HepG2 (cell line): ENCODE measurements around the gene EVA1A. TPM values are rescaled to one million over a fixed set of nuclear protein-coding genes. Genes with fewer than 3 reads are reported as not detected.

ENCODE experiments used
- BCLAF1 ChIP-seq: fragments of 450-650 bp; IDR thresholded peaks from 2 replicates; pipeline ENCODE4 v1.6.1; 2017; ENCODE audit warnings: mild to moderate bottlenecking
- CENPX ChIP-seq: sonication (generic); formaldehyde crosslinking; IDR thresholded peaks from 2 replicates; pipeline ENCODE4 v1.9.0; 2021; ENCODE audit warnings: mild to moderate bottlenecking, missing genetic modification reagents, moderate library complexity
- CREB3 ChIP-seq: sonication (generic); formaldehyde crosslinking; IDR thresholded peaks from 2 replicates; pipeline ENCODE4 v1.5.0; 2020; ENCODE audit warnings: missing genetic modification reagents
- FOXA3 ChIP-seq: IDR thresholded peaks from 2 replicates; pipeline ENCODE4 v1.6.1; 2016; ENCODE audit warnings: missing genetic modification reagents, missing compliant biosample characterization
- GRHL1 ChIP-seq: sonication (generic); formaldehyde crosslinking; conservative IDR thresholded peaks from 2 replicates; pipeline ENCODE4 v1.8.0; 2022; ENCODE audit warnings: missing genetic modification reagents
- HMGA1 ChIP-seq: sonication (generic); formaldehyde crosslinking; conservative IDR thresholded peaks from 2 replicates; pipeline ENCODE4 v1.4.0; 2020; ENCODE audit warnings: missing genetic modification reagents
- JUN ChIP-seq: sonication (generic); formaldehyde crosslinking; IDR thresholded peaks from 2 replicates; pipeline ENCODE4 v1.4.0; 2020; ENCODE audit warnings: mild to moderate bottlenecking, missing genetic modification reagents
- MED13 ChIP-seq: sonication (generic); formaldehyde crosslinking; IDR thresholded peaks from 2 replicates; pipeline ENCODE4 v1.5.0; 2020; ENCODE audit warnings: missing genetic modification reagents
- MTF2 ChIP-seq: sonication (generic); formaldehyde crosslinking; IDR thresholded peaks from 2 replicates; pipeline ENCODE4 v1.5.0; 2020; ENCODE audit warnings: missing genetic modification reagents, borderline replicate concordance
- NR2C2 ChIP-seq: sonication (generic); formaldehyde crosslinking; IDR thresholded peaks from 2 replicates; pipeline ENCODE4 v1.4.0; 2020; ENCODE audit warnings: missing genetic modification reagents, mild to moderate bottlenecking, moderate library complexity, borderline replicate concordance
- PBX2 ChIP-seq: IDR thresholded peaks from 2 replicates; pipeline ENCODE4 v1.6.1; 2016; ENCODE audit warnings: control low read depth
- POLR2AphosphoS2 ChIP-seq: IDR thresholded peaks from 2 replicates; pipeline ENCODE4 v1.6.1; 2011; ENCODE audit warnings: low read depth, low read length, improper control_type of control experiment
- TCF7L2 ChIP-seq: IDR thresholded peaks from 2 replicates; pipeline ENCODE4 v1.6.1; 2011; ENCODE audit warnings: mild to moderate bottlenecking, low read depth, low read length, moderate library complexity
- ZBTB49 ChIP-seq: sonication (generic); formaldehyde crosslinking; IDR thresholded peaks from 2 replicates; pipeline ENCODE4 v1.4.0; 2020; ENCODE audit warnings: missing genetic modification reagents, borderline replicate concordance
- ZFP90 ChIP-seq: sonication (generic); formaldehyde crosslinking; IDR thresholded peaks from 2 replicates; pipeline ENCODE4 v1.8.0; 2022; ENCODE audit warnings: missing genetic modification reagents, mild to moderate bottlenecking, inconsistent platforms, borderline replicate concordance
- ZMAT3 ChIP-seq: sonication (generic); formaldehyde crosslinking; conservative IDR thresholded peaks from 2 replicates; pipeline ENCODE4 v1.7.0; 2021; ENCODE audit warnings: missing genetic modification reagents
- ZNF205 ChIP-seq: IDR thresholded peaks from 2 replicates; pipeline ENCODE4 v1.6.1; 2018; ENCODE audit warnings: missing biosample characterization, missing genetic modification reagents
- ZNF282 ChIP-seq: fragments of 450-650 bp; IDR thresholded peaks from 2 replicates; pipeline ENCODE4 v1.6.1; 2018; ENCODE audit not compliant: partially characterized antibody
- ZNF776 ChIP-seq: sonication (generic); formaldehyde crosslinking; IDR thresholded peaks from 2 replicates; pipeline ENCODE4 v1.4.0; 2020; ENCODE audit warnings: mild to moderate bottlenecking, missing genetic modification reagents
- polyA plus RNA-seq, 8 experiments: library from polyadenylated mRNA; depleted of rRNA in 3 of 8; stranded (reverse) in 7 of 8; unstranded in 1 of 8; fragments of >200 nt; fragmentation: Illumina TruSeq in 4 of 8; extraction: Trizol in 4 of 8; gene quantifications; 2 replicates each; pipeline versions ENCODE4 v1.2.1 to v1.2.3, GENCODE V29; 2011 to 2016; ENCODE audit warnings: low read depth in 4 of 8, missing spikeins in 1 of 8, mixed read lengths in 1 of 8; ENCODE audit not compliant: insufficient read depth in 1 of 8
- total RNA-seq, 5 experiments: library from RNA; depleted of rRNA; stranded (reverse); fragments of >200 nt; fragmentation: Illumina TruSeq; extraction: Trizol; gene quantifications; 2 replicates each; pipeline ENCODE4 v1.2.3, GENCODE V29; 2016; ENCODE audit warnings: low read depth in 1 of 5

EVA1A gene
- total and polyA plus RNA-seq, 2 of the 13 experiments (the other 11 are each of a cell fraction or from before 2014, with no cell fraction given), result 57.5 to 57.8 TPM

GRCh38 chr2:75522543-75523312 lies 38.0 kb downstream of the EVA1A start (continued):
- TF ChIP-seq NR2C2 (peak; percentile 83), JUN (CRISPR knock-in tag) (peak; percentile 81), MED13 (CRISPR knock-in tag) (peak; percentile 100), ZBTB49 (no peak), TCF7L2 (peak; percentile 92), FOXA3 (peak; percentile 93), ZFP90 (CRISPR knock-in tag) (peak; percentile 83; the same call in 1 of the 2 replicates), GRHL1 (CRISPR knock-in tag) (no peak), BCLAF1 (no peak), ZNF776 (CRISPR knock-in tag) (0 out of 2 replicates have a peak, but pooled peaks have one; percentile 33), PBX2 (CRISPR knock-in tag) (no peak), HMGA1 (CRISPR knock-in tag) (no peak), POLR2AphosphoS2 (no peak), ZNF282 (no peak), ZMAT3 (no peak), CENPX (CRISPR knock-in tag) (no peak), MTF2 (CRISPR knock-in tag) (peak; percentile 55; the same call in 1 of the 2 replicates), CREB3 (CRISPR knock-in tag) (no peak), ZNF205 (no peak; the same call in 1 of the 2 replicates)
